HK-2 (cell line): ENCODE data around the gene STK36.

Experiments
- DNase-seq: peaks from one replicate; pipeline ENCODE4 v3.0.0-alpha.2; 2018; ENCODE audit not compliant: unreplicated experiment

Gene STK36

DNA sequence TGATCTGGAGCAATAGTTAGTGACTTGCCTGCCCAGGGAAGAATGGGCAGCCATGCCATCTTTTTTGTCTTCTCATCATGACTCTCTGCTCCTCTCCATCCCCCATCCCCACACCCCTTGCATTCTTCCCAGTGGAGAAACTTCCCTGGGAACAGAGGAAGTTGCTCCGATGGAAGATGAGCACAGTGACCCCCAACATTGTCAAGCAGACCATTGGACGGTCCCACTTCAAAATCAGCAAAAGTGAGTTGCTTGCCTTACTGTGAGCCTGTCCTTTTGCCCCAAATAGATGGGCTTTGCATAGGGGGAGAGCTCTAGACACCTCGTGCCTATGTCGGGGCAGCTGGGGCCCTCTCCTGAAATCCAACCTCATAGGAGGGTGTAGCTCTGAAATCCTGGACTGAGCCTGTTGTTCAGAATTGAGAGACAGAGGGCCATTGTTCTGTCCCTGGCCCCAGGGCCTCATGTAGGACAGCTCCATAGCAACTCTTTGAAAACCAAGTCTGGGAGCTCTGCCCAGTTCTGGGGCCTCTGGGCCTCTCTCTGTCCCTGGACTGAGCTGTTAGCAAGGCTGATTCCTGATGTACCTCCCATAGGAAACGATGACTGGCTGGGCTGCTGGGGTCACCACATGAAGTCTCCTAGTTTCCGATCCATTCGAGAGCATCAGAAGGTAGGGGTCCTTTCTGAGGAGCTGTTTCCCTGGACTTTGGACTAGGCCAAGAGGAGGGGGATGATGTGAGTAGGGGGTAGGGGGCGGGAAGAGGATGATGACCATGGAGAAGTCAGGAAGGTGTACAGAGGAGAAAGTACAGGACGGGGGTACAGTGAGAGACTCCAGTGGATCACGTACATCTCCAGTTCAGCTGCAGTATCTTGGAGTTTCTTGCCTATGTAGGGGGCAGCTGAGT is 73.9 kb downstream of the STK36 start:
- DNase-seq, result no peak

DNA sequence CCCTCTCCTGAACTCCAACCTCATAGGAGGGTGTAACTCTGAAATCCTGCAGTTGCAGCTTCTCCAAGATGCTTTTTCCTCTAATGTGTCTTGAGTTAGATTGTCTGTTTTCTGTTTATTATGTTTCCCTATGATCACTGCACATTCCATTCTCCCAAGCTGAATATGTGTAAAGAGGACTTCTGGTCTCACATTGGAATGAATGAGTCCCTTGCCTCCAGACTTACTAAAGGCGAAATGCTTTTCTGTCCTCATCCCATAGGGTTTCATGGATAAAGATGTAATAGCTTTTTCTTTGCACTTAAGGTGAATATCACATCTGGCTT is 74.5 kb downstream of the STK36 start:
- DNase-seq, result no peak

DNA sequence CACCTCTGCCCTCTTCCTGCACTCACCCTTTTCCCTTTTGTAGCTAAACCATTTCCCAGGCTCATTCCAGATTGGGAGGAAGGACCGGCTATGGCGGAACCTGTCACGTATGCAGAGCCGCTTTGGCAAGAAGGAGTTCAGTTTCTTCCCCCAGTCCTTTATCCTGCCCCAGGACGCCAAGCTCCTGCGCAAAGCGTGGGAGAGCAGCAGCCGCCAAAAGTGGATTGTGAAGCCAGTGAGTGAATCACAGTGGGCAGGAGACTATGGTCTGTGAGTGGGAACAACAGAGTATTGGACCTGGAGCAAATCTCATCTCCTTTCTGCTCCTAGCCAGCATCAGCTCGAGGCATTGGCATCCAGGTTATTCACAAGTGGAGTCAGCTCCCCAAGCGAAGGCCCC is 75.1 kb downstream of the STK36 start:
- no peak for DNase-seq

DNA sequence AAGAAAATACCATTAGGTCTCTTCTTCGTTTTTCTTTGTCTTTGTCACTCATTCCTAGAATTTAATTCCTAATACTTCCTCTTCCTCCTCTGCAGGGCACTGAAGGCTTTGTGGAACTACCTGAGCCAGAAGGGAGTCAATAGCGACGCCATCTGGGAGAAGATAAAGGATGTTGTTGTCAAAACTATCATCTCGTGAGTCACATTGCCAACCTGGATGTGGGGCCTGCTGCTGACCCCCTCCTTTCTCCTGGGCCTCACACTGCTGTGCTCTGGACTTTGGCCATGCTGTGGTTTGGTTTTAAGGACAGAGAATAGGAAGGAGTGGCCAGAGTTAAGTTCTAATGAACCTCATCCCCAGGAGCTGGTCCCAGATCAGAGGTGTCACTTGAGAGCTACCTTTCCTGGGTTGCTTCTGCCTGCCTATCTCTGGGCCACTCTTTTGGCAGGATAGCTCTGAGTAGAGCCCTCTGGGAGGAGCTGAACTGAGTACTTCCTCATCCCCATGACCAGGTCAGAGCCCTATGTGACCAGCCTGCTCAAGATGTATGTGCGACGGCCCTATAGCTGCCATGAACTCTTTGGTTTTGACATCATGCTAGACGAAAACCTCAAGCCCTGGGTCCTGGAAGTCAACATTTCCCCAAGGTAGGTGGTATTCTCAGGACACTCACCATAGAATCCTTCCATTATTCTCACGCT is 77.0 kb downstream of the STK36 start:
- no peak for DNase-seq
